ENCODE measurements around the gene SMOC2. TPM values are rescaled to one million over a fixed set of nuclear protein-coding genes. Genes with fewer than 3 reads are reported as not detected.

The SMOC2 gene
- total RNA-seq, 4 donors from 2014 or later, result 74.7 to 139 (median 118) TPM

DNA sequence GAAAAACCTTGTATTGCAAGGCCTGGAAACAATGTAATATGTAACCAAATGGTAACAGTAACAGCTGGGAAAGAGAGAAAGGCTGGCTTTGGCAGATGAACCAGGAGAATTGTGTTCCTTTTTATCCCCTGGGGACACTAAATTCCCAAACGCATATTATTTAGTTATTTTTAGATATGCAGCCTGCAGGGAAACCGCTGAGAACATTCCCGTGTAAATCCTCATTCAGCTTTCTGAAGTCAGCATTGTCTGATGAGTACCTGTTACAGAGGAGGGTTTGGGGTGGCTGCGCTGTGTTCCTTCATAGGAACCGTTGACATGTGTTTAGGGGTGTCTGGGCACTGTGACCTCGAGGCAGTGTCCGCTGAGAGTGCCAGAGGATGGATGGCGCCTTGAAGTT, 101.3 kb downstream of the SMOC2 start:
- TF ChIP-seq POLR2A (IDR thresholded peaks at IDR 0.05) (no peak), EP300 (IDR thresholded peaks at IDR 0.05) (peak in 1 of 2 donors; percentile 35)
- H3K4me3 ChIP-seq, result no peak overlapping the region
- WGBS, 2 donors, result 50 to 55% methylated on average over 8 of the region's 8 CpGs
- peaks cover 0 to 32% (median 9%) of the 10 kb centered on the region in 4 donors for H3K4me1 ChIP-seq
- no peaks in the 10 kb centered on the region for H3K9me3 ChIP-seq
- DNase-seq (ENCODE audit: low spot score in 2 of 2), result no peak
- H3K36me3 ChIP-seq, result no peaks in the 10 kb centered on the region
- no peaks in the 10 kb centered on the region for H3K27me3 ChIP-seq
- peak overlapping the region in 2 of 4 donors; percentile 37 to 68 for H3K27ac ChIP-seq

DNA sequence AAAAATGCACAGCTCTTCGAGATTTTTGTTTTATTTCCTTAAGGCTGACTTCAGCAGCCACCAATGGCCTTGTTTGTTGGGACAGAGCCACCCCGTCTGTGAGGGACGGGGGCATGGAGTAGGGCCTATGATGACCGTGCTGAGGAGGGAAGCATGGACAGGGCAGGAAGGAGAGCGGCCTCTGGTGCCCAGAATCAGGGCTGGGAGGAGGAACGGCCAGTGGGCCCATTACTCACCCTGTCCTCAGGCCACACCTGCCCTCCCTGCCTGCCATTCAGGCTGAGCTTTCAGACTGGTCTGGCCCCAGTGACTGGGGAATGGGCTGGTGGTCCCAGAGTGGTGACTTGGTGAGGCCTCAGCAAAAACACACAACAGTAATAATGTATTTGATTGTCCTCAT, 104.4 kb downstream of the SMOC2 start:
- no peaks in the 10 kb centered on the region for H3K9me3 ChIP-seq
- peaks cover 0 to 30% (median 8%) of the 10 kb centered on the region in 4 donors for H3K4me1 ChIP-seq
- DNase-seq (ENCODE audit: low spot score in 2 of 2), result no peak
- H3K27ac ChIP-seq, result peak overlapping the region; percentile 1 to 85 (median 52)
- H3K4me3 ChIP-seq, result no peak overlapping the region
- TF ChIP-seq, protein P1, sequence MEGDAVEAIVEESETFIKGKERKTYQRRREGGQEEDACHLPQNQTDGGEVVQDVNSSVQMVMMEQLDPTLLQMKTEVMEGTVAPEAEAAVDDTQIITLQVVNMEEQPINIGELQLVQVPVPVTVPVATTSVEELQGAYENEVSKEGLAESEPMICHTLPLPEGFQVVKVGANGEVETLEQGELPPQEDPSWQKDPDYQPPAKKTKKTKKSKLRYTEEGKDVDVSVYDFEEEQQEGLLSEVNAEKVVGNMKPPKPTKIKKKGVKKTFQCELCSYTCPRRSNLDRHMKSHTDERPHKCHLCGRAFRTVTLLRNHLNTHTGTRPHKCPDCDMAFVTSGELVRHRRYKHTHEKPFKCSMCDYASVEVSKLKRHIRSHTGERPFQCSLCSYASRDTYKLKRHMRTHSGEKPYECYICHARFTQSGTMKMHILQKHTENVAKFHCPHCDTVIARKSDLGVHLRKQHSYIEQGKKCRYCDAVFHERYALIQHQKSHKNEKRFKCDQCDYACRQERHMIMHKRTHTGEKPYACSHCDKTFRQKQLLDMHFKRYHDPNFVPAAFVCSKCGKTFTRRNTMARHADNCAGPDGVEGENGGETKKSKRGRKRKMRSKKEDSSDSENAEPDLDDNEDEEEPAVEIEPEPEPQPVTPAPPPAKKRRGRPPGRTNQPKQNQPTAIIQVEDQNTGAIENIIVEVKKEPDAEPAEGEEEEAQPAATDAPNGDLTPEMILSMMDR (IDR thresholded peaks at IDR 0.05), result no peak
- no peak for TF ChIP-seq EP300 (IDR thresholded peaks at IDR 0.05)
- no peak for TF ChIP-seq POLR2A (IDR thresholded peaks at IDR 0.05)
- no peaks in the 10 kb centered on the region for H3K27me3 ChIP-seq
- H3K36me3 ChIP-seq, result peaks cover 0 to 5% (median 0%) of the 10 kb centered on the region in 3 donors
- 48 to 51% methylated on average over 6 of the region's 6 CpGs for WGBS, 2 donors

DNA sequence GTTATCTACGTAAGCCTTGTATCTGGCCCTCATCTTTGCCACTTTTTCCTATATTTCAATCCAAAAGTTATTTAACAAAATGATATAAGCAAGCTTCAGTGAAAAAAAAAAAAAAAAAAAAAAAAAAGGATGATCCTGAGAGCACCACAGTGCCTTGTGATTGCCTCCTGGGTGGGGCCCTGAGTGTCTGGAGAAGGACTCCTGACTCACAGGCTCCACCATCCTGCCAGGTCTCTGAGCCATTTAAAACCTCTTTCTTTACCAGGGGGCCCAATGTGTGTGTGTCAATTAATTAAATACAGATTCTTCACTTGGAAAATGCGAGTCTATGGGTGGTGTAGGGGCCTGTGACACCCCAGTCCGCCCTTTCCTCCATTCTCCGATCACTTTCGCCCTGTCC, 105.2 kb downstream of the SMOC2 start:
- H3K9me3 ChIP-seq, result no peaks in the 10 kb centered on the region
- H3K4me3 ChIP-seq, result no peak overlapping the region
- peak in 1 of 2 donors; percentile 58 for DNase-seq (ENCODE audit: low spot score in 2 of 2)
- WGBS, 2 donors, result 81 to 82% methylated on average over 5 of the region's 5 CpGs
- peaks cover 0 to 5% (median 0%) of the 10 kb centered on the region in 3 donors for H3K36me3 ChIP-seq
- no peaks in the 10 kb centered on the region for H3K27me3 ChIP-seq
- TF ChIP-seq, protein P1 (IDR thresholded peaks at IDR 0.05), result no peak
- peak in 1 of 2 donors; percentile 19 for TF ChIP-seq EP300 (IDR thresholded peaks at IDR 0.05)
- H3K4me1 ChIP-seq, result peaks cover 0 to 24% (median 4%) of the 10 kb centered on the region in 4 donors
- H3K27ac ChIP-seq, result peak overlapping the region in 3 of 4 donors; percentile 45 to 89 (median 85)

DNA sequence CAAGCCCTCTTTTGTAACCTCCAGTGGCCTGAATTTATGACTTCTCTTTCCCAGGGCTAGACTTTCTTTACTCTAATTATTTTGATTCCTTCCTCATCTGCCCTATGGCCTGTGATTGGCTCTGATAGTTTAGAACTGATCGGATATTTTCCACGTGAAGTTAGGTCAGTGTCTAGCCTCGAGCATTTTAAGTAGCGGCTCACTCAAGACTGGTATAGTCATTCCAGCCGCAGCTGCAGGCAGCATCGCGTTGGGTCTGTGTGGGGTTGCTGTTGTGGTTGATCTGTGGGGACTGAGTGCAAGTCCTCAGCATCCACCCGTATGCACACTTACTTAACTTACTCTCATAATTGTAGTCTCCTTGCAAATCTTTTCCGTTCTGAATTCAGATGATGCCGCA, 105.7 kb downstream of the SMOC2 start:
- Histone ChIP-seq H3K9me3 (no peaks in the 10 kb centered on the region), H3K4me1 (peaks cover 0 to 18% (median 0%) of the 10 kb centered on the region in 4 donors), H3K4me3 (no peak overlapping the region), H3K27me3 (no peaks in the 10 kb centered on the region), H3K27ac (peak overlapping the region in 3 of 4 donors; percentile 45 to 89 (median 85)), H3K36me3 (peaks cover 0 to 5% (median 0%) of the 10 kb centered on the region in 3 donors)
- 82 to 89% methylated on average over 10 of the region's 10 CpGs for WGBS, 2 donors
- no peak for DNase-seq (ENCODE audit: low spot score in 2 of 2)
- TF ChIP-seq POLR2A (IDR thresholded peaks at IDR 0.05), result no peak

DNA sequence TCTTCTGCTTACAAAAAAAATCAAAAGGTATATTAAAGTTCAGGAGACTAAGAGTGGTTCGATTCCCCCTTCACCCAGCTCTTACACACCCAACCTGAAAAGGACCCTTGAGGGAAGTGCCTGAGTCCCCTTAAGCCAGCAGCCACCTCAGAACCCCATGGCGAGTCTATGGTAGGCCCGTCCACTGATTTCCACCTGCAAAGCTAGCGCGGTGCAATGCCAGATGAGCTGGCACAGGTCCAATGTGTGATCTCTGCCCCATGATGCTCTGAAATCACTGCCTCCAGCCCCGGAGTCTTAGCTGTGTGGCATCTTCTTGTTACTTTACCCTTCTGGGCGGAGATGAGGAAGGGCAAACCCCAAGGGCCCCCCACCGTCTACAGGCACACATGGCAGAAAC, 109.3 kb downstream of the SMOC2 start:
- Histone ChIP-seq H3K27ac (no peak overlapping the region), H3K4me1 (peaks cover 0 to 5% (median 0%) of the 10 kb centered on the region in 4 donors), H3K27me3 (no peaks in the 10 kb centered on the region), H3K4me3 (no peak overlapping the region), H3K9me3 (no peaks in the 10 kb centered on the region), H3K36me3 (peaks cover 0 to 5% (median 0%) of the 10 kb centered on the region in 3 donors)
- TF ChIP-seq POLR2A (IDR thresholded peaks at IDR 0.05), result no peak
- TF ChIP-seq, protein P1 (IDR thresholded peaks at IDR 0.05), result no peak
- TF ChIP-seq EP300 (IDR thresholded peaks at IDR 0.05), result no peak
- no peak for DNase-seq (ENCODE audit: low spot score in 2 of 2)
- WGBS, 2 donors, result 80 to 83% methylated on average over 8 of the region's 8 CpGs

DNA sequence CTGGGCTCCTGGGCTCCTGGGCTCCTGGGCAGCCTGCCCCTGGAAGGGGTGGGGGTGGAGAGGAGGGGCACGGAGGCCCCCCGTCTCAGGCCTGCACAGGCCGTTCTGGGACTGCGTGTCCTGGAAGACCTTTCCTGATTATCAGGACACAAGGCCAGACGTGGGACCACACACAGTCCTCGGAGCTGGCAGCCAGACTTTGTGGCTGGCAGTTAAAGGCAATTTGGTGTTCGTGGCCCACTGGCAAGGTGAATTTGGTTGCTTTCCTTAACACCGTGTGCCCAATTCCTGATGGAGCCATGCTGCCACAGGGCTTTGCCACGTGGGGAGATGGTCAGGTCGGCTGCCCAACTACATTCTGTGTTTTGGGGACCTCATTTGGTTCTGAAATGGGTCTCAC, 113.5 kb downstream of the SMOC2 start:
- TF ChIP-seq, protein P1 (IDR thresholded peaks at IDR 0.05), result no peak
- TF ChIP-seq POLR2A (IDR thresholded peaks at IDR 0.05), result no peak
- Histone ChIP-seq H3K9me3 (no peaks in the 10 kb centered on the region), H3K4me1 (no peaks in the 10 kb centered on the region), H3K36me3 (peaks cover 0 to 5% (median 0%) of the 10 kb centered on the region in 3 donors), H3K27me3 (no peaks in the 10 kb centered on the region), H3K4me3 (no peak overlapping the region), H3K27ac (no peak overlapping the region)
- 61 to 71% methylated on average over 6 to 10 of the region's 10 CpGs for WGBS, 2 donors
- DNase-seq (ENCODE audit: low spot score in 2 of 2), result no peak

Data from tibial nerve (tissue), 4 donors.